ENCODE results near the gene ATL3. TPM values are rescaled to one million over a fixed set of nuclear protein-coding genes. Genes with fewer than 3 reads are reported as not detected.

ATL3 gene
- total and polyA plus RNA-seq, 2 donors (not counting 1 experiment from before 2014, with no cell fraction given), result 8.9 to 33.8 TPM

GRCh38 chr11:63608353-63609345, 62.5 kb downstream of the ATL3 start:
- intact Hi-C loops (cut with micrococcal nuclease), result no loop called here
- H3K4me1 Mint-ChIP-seq, result peaks cover 10% of the 10 kb centered on the region
- WGBS (ENCODE audit: insufficient coverage), result no CpG with 5 or more reads among the region's 11 CpGs
- peaks cover 0 to 8% (median 2%) of the 10 kb centered on the region in 4 experiments for H3K27me3 ChIP-seq (replicated peaks in 1 of 4; ENCODE audit: control extremely low read depth in 1 of 4, control insufficient read depth in 3 of 4, insufficient read depth in 4 of 4, low read length in 3 of 4)
- H3K9me3 ChIP-seq (ENCODE audit: control extremely low read depth in 1 of 3, control insufficient read depth in 2 of 3, insufficient read depth in 1 of 3, low read length in 2 of 3), result peaks cover 0 to 3% (median 0%) of the 10 kb centered on the region in 3 donors
- peaks cover 17% of the 10 kb centered on the region for H3K27me3 Mint-ChIP-seq
- ChIA-PET POLR2A (no interaction called here), CTCF (interaction anchor here (0.5 kb wide), 1 partner anchor 20 kb away, joined by 3 read pairs; no protein-coding TSS in a partner anchor)
- no peak overlapping the region for H2AFZ ChIP-seq (ENCODE audit: insufficient read depth, low read depth, low read length, poor library complexity, severe bottlenecking)
- no peak overlapping the region for H3K9ac ChIP-seq (ENCODE audit: low read length)
- no peak overlapping the region for H3K27ac ChIP-seq (ENCODE audit: low read length in 2 of 2)
- no peak overlapping the region for H3K4me2 ChIP-seq (replicated peaks; ENCODE audit: low read depth, low read length, poor library complexity, severe bottlenecking)
- no peaks in the 10 kb centered on the region for H4K20me1 ChIP-seq (ENCODE audit: control insufficient read depth, insufficient read depth, low read length, poor library complexity, severe bottlenecking)
- H3K27ac Mint-ChIP-seq, result no peak overlapping the region
- H3K36me3 ChIP-seq (replicated peaks in 1 of 2; ENCODE audit: control extremely low read depth in 1 of 2, control insufficient read depth in 1 of 2, extremely low read depth in 1 of 2, insufficient read depth in 2 of 2, low read length in 1 of 2), result no peaks in the 10 kb centered on the region
- no peak for DNase-seq
- no peaks in the 10 kb centered on the region for H3K79me2 ChIP-seq (ENCODE audit: control insufficient read depth, insufficient read depth, low read length)
- no peak overlapping the region for H3K4me3 ChIP-seq (ENCODE audit: control extremely low read depth in 1 of 5, extremely low read depth in 1 of 5, insufficient read depth in 1 of 5, low read depth in 2 of 5, low read length in 4 of 5)
- no peak overlapping the region for H3K4me3 Mint-ChIP-seq
- no peaks in the 10 kb centered on the region for H3K9me3 Mint-ChIP-seq (ENCODE audit: insufficient read depth)
- no peak for ATAC-seq (ENCODE audit: low read depth)
- peaks cover 5 to 8% of the 10 kb centered on the region in 2 donors for H3K4me1 ChIP-seq (ENCODE audit: control insufficient read depth in 2 of 2, insufficient read depth in 2 of 2, low read length in 2 of 2)
- TF ChIP-seq EZH2 (IDR thresholded peaks at IDR 0.05; ENCODE audit: borderline replicate concordance, insufficient read depth, low read depth, low read length, poor library complexity, severe bottlenecking) (no peak), CTCF (IDR thresholded peaks at IDR 0.05) (no peak)

GRCh38 chr11:63603180-63603518, 68.0 kb downstream of the ATL3 start:
- ChIA-PET CTCF (no interaction called here), POLR2A (no interaction called here)
- H3K79me2 ChIP-seq (ENCODE audit: control insufficient read depth, insufficient read depth, low read length), result no peaks in the 10 kb centered on the region
- 100% methylated on average over 3 of the region's 3 CpGs for WGBS (ENCODE audit: insufficient coverage)
- H3K9ac ChIP-seq (ENCODE audit: low read length), result no peak overlapping the region
- no peak overlapping the region for H3K27ac Mint-ChIP-seq
- H3K36me3 ChIP-seq (replicated peaks in 1 of 2; ENCODE audit: control extremely low read depth in 1 of 2, control insufficient read depth in 1 of 2, extremely low read depth in 1 of 2, insufficient read depth in 2 of 2, low read length in 1 of 2), result no peaks in the 10 kb centered on the region
- H3K4me3 ChIP-seq (ENCODE audit: control extremely low read depth in 1 of 5, extremely low read depth in 1 of 5, insufficient read depth in 1 of 5, low read depth in 2 of 5, low read length in 4 of 5), result no peak overlapping the region
- no peak overlapping the region for H3K4me2 ChIP-seq (replicated peaks; ENCODE audit: low read depth, low read length, poor library complexity, severe bottlenecking)
- no peak overlapping the region for H3K27ac ChIP-seq (ENCODE audit: low read length in 2 of 2)
- DNase-seq, result no peak
- ATAC-seq (ENCODE audit: low read depth), result no peak
- peaks cover 4% of the 10 kb centered on the region for H3K27me3 Mint-ChIP-seq
- TF ChIP-seq CTCF (IDR thresholded peaks at IDR 0.05), result no peak
- no peak for TF ChIP-seq EZH2 (IDR thresholded peaks at IDR 0.05; ENCODE audit: borderline replicate concordance, insufficient read depth, low read depth, low read length, poor library complexity, severe bottlenecking)
- no peaks in the 10 kb centered on the region for H3K4me1 ChIP-seq (ENCODE audit: control insufficient read depth in 2 of 2, insufficient read depth in 2 of 2, low read length in 2 of 2)
- no peak overlapping the region for H3K4me3 Mint-ChIP-seq
- H3K9me3 ChIP-seq (ENCODE audit: control extremely low read depth in 1 of 3, control insufficient read depth in 2 of 3, insufficient read depth in 1 of 3, low read length in 2 of 3), result no peaks in the 10 kb centered on the region
- no peaks in the 10 kb centered on the region for H3K27me3 ChIP-seq (replicated peaks in 1 of 4; ENCODE audit: control extremely low read depth in 1 of 4, control insufficient read depth in 3 of 4, insufficient read depth in 4 of 4, low read length in 3 of 4)
- H2AFZ ChIP-seq (ENCODE audit: insufficient read depth, low read depth, low read length, poor library complexity, severe bottlenecking), result no peak overlapping the region
- no peaks in the 10 kb centered on the region for H3K4me1 Mint-ChIP-seq
- intact Hi-C loops (cut with micrococcal nuclease), result no loop called here
- no peaks in the 10 kb centered on the region for H4K20me1 ChIP-seq (ENCODE audit: control insufficient read depth, insufficient read depth, low read length, poor library complexity, severe bottlenecking)
- no peaks in the 10 kb centered on the region for H3K9me3 Mint-ChIP-seq (ENCODE audit: insufficient read depth)
